NCI-H2171 treated with DMSO at 0.1 percent for 48 hours (cell line): ENCODE measurements around the gene HES2.
"Not testable (repeated sequence)": the region's sequence is repeated elsewhere in the genome, so short reads cannot be mapped to it uniquely, and the experiment has no call there.

Source experiments
- DNase-seq: peaks from one replicate; lab custom pipeline; 2025; lab: John Stamatoyannopoulos, UW

Gene HES2

GRCh38 chr1:6416295-6416656 lies 3.4 kb downstream of the HES2 start:
- DNase-seq, result no peak

DNA sequence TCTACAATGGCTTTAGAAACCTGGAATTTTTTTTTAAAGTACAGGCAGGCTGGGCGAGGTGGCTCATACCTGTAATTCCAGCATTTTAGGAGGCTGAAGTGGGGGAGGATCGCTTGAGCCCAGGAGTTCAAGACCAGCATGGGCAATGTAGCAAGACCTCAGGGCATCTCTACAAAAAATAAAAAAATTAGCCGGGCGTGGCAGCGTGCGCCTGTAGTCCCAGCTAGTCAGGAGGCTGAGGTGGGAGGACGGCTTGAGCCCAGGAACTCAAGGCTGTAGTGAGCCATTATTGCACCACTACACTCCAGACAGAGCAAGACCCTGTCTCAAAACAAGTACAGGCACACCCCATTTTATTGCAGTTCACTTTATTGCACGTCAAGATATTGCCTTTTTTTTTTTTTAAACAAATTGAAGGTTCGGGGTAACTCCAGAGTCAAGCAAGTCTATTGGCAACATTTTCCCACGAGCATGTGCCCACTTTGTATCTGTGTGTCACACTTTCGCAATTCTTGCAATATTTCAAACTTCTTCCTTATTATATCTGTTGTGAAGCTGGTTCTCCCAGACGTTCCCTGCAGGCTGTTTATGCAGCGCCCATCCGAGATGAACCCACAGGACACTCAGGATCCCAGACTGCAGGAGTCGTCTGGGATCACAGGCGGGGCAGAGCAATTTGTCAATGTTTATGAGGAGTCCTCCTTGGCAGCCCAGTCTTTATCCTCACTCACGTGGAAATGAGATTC lies 4.7 kb downstream of the HES2 start:
- DNase-seq, result no peak

DNA sequence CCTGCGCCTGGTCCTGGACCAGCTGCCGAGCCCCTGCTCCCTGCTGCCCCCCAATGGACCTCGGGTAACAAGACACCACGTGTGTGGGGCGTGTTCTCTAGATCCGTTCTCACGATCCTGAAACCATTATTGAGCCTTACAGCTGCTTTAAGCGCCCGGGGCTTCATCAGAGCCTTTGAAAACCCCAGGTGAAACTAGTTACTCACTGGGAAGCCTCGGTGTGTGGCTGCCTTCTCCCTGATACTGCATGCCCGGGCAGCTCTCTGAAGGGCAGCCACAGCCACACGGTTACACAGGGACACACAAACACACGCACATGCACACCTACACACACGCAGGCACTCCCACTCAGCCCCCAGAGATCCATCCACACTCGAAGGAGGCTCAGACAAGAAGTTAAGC lies 5.3 kb downstream of the HES2 start:
- DNase-seq, result peak; percentile 53

GRCh38 chr1:6412896-6413295 lies 6.8 kb downstream of the HES2 start:
- no peak for DNase-seq

DNA sequence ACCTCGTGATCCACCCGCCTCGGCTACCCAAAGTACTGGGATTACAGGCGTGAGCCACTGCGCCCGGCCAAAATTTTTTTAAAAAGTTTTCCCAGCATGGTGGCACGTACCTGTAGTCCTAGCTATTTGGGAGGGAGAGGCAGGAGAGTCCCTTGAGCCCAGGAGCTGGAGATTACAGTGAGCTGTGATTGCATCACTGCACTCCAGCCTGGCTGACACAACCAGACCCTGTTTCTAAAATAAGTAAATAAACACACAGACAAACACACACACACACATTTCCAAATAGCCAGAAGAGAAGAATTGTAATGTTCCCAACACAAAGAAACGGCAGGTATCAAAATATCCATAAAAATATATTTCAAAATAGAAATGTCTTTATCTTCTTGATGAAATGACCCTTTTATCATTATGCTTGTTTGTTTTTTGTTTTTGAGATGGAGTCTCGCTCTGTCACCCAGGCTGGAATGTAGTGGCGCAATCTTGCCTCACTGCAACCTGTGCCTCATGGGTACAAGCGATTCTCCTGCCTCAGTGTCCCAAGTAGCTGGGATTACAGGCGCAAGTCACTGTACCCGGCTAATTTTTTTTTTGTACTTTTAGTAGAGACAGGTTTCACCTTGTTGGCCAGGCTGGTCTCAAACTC lies 9.3 kb downstream of the HES2 start:
- no peak for DNase-seq

DNA sequence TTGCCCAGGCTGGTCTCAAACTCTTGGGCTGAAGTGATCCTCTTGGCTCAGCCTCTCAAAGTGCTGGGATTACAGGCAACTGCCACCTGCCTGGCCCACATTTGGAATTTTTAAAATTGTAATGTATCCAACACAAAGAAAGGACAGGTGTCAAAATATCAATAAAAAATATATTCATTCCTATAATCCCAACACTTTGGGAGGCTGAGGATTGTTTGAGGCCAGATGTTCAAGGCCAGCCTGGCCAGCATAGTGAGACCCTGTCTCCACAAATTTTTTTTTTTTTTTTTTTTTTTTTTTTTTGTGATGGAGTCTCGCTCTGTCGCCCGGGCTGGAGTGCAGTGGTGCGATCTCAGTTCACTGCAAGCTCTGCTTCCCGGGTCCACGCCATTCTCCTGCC lies 10.0 kb downstream of the HES2 start:
- no peak for DNase-seq

DNA sequence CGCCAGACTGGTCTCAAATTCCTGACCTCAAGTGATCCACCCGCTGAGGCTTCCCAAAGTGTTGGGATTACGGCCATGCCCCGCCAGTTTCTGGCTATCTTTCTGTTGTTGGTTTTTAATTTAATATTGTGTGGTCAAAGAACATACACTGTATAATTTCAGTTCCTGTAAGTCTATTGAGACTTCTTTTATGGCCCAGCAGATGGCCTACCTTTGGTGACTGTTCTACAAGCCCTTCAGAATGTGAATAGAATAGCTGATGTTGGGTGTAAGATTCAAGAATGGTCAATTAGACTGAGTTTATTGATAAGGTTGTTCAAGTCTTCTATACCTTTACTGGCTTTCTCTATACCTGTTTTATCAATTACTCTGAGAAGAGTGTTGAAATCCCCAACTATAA lies 10.7 kb downstream of the HES2 start:
- DNase-seq, result no peak

GRCh38 chr1:6408023-6408422 lies 11.7 kb downstream of the HES2 start:
- DNase-seq, result no peak

- DNase-seq, result no peak
These were observed 18.0 kb downstream of the HES2 start for GRCh38 chr1:6401673-6402072.

DNA sequence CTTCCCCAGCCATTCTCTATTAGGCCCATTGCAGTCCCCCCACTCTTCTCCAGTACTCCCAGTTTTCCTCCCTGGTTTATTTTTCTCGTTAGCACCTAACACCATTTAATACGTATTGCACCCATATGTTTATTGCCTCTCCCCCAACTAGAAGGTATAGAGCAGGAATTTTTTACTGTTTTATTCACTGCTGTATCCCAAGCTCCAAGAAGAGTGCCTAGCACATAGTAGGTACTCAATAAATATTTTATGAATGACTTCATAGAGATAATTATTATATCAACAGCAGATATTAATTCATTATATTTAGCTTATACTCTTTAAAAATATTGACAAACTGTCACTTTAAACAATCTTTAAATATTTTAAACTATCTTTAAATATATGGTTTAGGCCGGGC lies 20.4 kb downstream of the HES2 start:
- no peak for DNase-seq

DNA sequence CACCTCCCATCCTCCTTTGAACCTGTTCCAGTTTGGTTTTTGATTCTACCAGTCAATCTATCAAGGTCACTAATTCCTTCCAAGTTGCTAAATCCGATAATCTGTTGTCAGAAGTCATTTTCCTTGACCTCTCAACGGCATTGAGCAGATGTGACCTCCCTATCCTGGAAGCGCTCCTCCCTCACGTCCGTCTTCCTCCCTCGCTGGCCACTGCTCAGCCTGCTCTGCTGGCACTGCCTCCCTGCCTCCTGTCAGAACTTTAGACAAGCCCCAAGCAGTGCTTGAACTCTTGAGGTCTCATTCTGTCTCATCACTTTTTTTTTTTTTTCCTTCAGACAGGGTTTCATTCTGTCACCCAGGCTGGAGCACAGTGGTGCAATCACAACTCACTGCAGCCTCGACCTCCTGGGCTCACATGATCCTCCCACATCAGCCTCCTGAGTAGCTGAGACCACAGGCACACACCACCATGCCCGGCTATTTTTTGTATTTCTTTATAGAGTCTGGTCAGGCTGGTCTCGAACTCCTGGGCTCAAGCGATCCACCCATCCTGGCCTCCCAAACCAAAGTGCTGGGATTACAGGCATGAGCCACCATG lies 21.8 kb downstream of the HES2 start:
- no peak for DNase-seq

DNA sequence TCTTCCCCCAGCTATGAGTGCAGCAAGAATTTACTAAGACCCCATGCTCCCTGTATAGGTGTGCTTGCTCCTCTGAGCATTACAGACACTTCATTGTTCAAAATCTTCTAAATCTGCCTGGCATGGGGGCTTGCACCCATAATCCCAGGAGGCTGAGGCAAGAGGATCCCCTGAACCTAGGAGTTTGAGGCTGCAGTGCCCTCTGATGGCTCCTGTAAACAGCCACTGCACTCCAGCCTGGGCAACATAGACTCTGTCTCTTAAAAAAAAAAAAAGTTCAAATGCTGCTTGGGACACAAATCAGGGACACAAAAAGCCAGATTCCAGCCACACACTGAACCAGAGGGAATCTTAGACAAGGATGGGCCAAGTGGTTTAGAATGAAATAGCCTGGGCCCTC lies 22.7 kb downstream of the HES2 start:
- no peak for DNase-seq

DNA sequence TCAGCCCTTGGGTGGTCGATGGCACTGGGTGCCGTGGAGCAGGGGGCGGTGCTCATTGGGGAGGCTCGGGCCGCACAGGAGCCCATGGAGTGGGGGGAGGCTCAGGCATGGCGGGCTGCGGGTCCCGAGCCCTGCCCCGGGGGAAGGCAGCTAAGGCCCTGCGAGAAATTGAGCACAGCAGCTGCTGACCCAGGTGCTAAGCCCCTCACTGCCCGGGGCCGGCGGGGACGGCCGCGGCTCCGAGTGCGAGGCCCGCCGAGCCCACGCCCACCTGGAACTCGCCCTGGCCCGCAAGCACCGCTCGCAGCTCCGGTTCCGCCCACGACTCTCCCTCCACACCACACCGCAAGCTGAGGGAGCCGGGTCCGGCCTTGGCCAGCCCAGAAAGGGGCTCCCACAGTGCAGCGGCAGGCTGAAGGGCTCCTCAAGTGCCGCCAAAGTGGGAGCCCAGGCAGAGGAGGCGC lies 23.9 kb downstream of the HES2 start:
- not testable (repeated sequence) for DNase-seq

DNA sequence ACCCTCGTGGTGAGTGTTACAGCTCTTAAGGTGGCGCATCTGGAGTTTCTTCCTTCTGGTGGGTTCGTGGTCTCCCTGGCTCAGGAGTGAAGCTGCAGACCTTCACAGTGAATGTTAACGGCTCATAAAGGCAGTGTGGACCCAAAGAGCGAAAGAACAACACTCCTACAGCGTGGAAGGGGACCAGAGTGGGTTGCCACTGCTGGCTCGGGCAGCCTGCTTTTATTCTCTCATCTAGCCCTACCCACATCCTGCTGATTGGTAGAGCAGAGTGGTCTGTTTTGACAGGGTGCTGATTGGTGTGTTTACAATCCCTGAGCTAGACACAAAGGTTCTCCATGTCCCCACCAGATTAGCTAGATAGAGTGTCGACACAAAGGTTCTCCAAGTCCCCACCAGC lies 24.6 kb downstream of the HES2 start:
- not testable (repeated sequence) for DNase-seq

GRCh38 chr1:6393400-6394187 lies 26.1 kb downstream of the HES2 start, which contains the start of gene ACOT7:
Gene ACOT7, minus strand, starts transcription at chr1:6393767. Its CDS starts 368 bp downstream, at chr1:6393399.
- peak; percentile 87 for DNase-seq

GRCh38 chr1:6392809-6393399 lies 26.8 kb downstream of the HES2 start:
- DNase-seq, result no peak

DNA sequence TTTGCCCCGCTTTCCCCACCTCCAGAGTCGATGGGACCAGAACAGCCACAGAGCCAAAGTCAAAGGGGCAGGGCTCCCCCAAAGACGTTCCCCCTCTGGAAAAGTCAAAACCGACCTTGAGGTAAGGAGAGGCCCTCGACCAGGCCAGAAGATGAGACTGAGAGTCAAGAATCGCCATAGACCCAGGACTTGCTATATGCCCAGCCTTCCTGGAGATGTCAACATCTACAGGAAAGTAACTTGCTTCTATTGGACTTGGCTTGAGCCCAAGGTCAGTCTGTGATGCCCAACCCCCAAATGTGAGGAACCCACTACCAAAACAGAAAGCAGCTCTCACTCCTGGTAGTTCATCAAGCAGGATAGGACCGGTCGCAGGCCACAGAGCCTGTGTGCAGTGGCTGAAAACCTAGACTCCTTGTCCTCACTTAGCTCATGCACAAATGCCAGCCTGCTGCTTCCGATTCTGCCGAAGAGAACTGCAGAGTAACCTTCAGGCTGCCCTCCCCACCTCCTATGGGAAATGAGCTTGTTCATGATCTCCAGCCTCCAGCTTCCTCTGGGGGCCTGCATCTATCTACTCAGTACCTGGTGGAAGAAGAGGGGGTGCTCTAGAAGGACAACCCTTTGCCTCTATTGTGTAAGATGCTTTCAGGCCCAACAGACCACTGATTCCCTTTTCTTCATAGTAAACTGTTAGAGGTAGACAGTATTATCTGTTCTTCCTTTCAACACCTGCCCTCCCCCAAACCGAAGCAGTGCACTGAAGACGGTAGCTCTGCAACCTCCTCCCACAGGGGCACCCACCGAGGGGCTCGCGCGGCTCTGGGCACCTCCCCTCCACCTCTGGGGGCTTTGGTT lies 27.5 kb downstream of the HES2 start:
- peak; percentile 46 for DNase-seq

- no peak for DNase-seq
These were observed 29.7 kb downstream of the HES2 start for GRCh38 chr1:6389971-6390370.

DNA sequence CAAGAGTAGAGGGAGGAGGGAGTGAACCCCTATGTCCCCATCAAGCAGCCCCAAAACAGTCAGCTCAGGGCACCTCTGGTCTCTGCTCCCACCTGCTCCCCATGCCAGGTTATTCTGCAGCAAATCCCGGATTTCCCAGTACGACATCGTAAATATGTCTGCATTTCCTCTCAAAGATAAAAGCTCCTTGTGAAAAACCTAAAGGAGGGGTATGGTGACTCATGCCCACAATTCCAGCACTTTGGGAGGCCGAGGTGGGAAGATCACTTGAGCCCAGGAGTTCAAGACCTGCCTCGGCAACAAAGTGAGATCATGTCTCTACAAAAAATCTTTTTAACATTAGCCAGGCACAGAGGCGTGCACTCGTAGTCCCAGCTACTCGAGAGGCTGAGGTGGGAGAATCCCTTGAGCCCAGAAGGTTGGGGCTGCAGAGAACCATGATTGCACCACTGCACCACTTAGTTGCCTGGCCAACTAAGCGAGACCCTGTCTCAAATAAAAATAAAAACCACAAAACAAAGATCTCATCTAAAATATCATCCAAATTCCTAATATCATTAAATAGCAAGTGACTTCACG lies 33.3 kb downstream of the HES2 start:
- DNase-seq, result no peak

GRCh38 chr1:6385488-6386191 lies 34.1 kb downstream of the HES2 start:
- no peak for DNase-seq
